ENCODE measurements around the gene POLN. TPM values are rescaled to one million over a fixed set of nuclear protein-coding genes. Genes with fewer than 3 reads are reported as not detected.

The POLN gene
- total and polyA plus RNA-seq, 2 of the 4 experiments (the other 2 are of a cell fraction) = 0.63 to 0.72 TPM

- no peak for TF ChIP-seq MAZ (IDR thresholded peaks at IDR 0.05; ENCODE audit: borderline replicate concordance, low read depth, low read length)
- TF ChIP-seq SMC3 (IDR thresholded peaks at IDR 0.05; ENCODE audit: low read depth, low read length) = no peak
- no peak for TF ChIP-seq BHLHE40 (IDR thresholded peaks at IDR 0.05; ENCODE audit: low read depth, low read length)
- TF ChIP-seq MXI1 (IDR thresholded peaks at IDR 0.05; ENCODE audit: borderline replicate concordance, low read depth, low read length) = no peak
- no peak for TF ChIP-seq CHD1 (IDR thresholded peaks at IDR 0.05; ENCODE audit: low read depth, low read length)
- BruUV-seq (replicated peaks) = no TSS peak
- Histone ChIP-seq H4K20me1 (ENCODE audit: insufficient read depth, low read length) (no peaks in the 10 kb centered on the region), H3K9me3 (ENCODE audit: control insufficient read depth, insufficient read depth, low read length) (no peaks in the 10 kb centered on the region), H2BK120ac (ENCODE audit: low read depth, low read length) (no peak overlapping the region), H3K4ac (ENCODE audit: low read depth, low read length) (no peak overlapping the region), H3K9me1 (ENCODE audit: insufficient read depth, low read length) (peaks cover 6% of the 10 kb centered on the region; the same call in 1 of the 2 replicates), H3K18ac (ENCODE audit: low read depth, low read length) (no peak overlapping the region), H3K36me3 (ENCODE audit: control insufficient read depth, insufficient read depth, low read length) (no peaks in the 10 kb centered on the region), H3K56ac (ENCODE audit: extremely low read depth, insufficient read depth, low read length) (no peak overlapping the region), H3K4me1 (ENCODE audit: control insufficient read depth, insufficient read depth, low read length) (no peaks in the 10 kb centered on the region), H2AFZ (replicated peaks; ENCODE audit: low read length, poor library complexity) (no peak overlapping the region), H3K27me3 (ENCODE audit: control insufficient read depth, insufficient read depth, low read length) (peaks cover 10% of the 10 kb centered on the region; the same call in 1 of the 2 replicates), H4K8ac (ENCODE audit: low read depth in 2 of 2, low read length in 2 of 2) (no peak overlapping the region), H2AK5ac (ENCODE audit: low read depth, low read length) (no peak overlapping the region), H3K14ac (replicated peaks; ENCODE audit: low read depth, low read length) (no peak overlapping the region), H3K4me2 (ENCODE audit: low read depth, low read length) (no peak overlapping the region), H2BK15ac (ENCODE audit: low read depth, low read length) (no peak overlapping the region), H3K79me1 (ENCODE audit: low read depth in 1 of 2, low read length in 2 of 2) (no peaks in the 10 kb centered on the region), H4K91ac (ENCODE audit: insufficient read depth, low read depth, low read length) (no peak overlapping the region), H3K27ac (ENCODE audit: insufficient read depth, low read length) (no peak overlapping the region), H3K23ac (ENCODE audit: low read depth, low read length) (no peak overlapping the region), H3K9ac (ENCODE audit: low read depth, low read length) (no peak overlapping the region), H4K5ac (ENCODE audit: low read depth, low read length) (no peak overlapping the region), H2BK20ac (ENCODE audit: low read depth, low read length) (no peak overlapping the region), H2BK5ac (ENCODE audit: low read depth, low read length, poor library complexity, severe bottlenecking) (no peak overlapping the region), H3K4me3 (ENCODE audit: insufficient read depth, low read depth, low read length) (no peak overlapping the region), H2AK9ac (replicated peaks; ENCODE audit: low read depth, low read length, poor library complexity) (no peak overlapping the region)
- dilution Hi-C loops (cut with HindIII; ENCODE audit: low sequenced_read_pairs, unreplicated experiment) (no loop called here), in situ Hi-C loops (cut with MboI; ENCODE audit: low sequenced_read_pairs) (no loop called here), intact Hi-C loops (cut with micrococcal nuclease) (no loop called here)
- POLR2A ChIA-PET (ENCODE audit: unreplicated experiment) = no interaction called here
- ATAC-seq (ENCODE audit: low read depth) = no peak
- no peak for DNase-seq
- CTCF ChIA-PET = no interaction called here
- WGBS, 2 experiments (ENCODE audit: extremely low coverage in 2 of 2, insufficient read length in 1 of 2) = 49% methylated on average over 6 of the region's 22 CpGs; no CpG with 5 or more reads in 1 of the 2 experiments
Measured at GRCh38 chr4:2070421-2071251, 171.3 kb downstream of the POLN start.

Measured in IMR-90 (cell line).